ENCODE data around the gene DAAM2. TPM values are rescaled to one million over a fixed set of nuclear protein-coding genes. Genes with fewer than 3 reads are reported as not detected.

Gene DAAM2
- total and polyA plus RNA-seq, 12 donors = 6.0 to 25.9 (median 12.2) TPM

GRCh38 chr6:39923394-39923793, 131.2 kb downstream of the DAAM2 start:
- TF ChIP-seq CTCF (IDR thresholded peaks at IDR 0.05) = no peak
- ATAC-seq = peak in 7 of 8 donors; percentile 19 to 90 (median 86)
- DNase-seq = peak; percentile 65 to 73
- Histone ChIP-seq H3K27me3 (no peaks in the 10 kb centered on the region), H3K4me1 (peaks cover 0 to 35% (median 24%) of the 10 kb centered on the region in 9 donors), H3K36me3 (peaks cover 0 to 78% (median 9%) of the 10 kb centered on the region in 9 donors), H3K9me3 (no peaks in the 10 kb centered on the region), H3K4me3 (no peak overlapping the region), H3K27ac (peak overlapping the region in 2 of 10 donors; percentile 21 to 24)
- intact Hi-C loops (cut with DNase I) = no loop called here
- 52 to 84% methylated on average over 5 of the region's 5 CpGs for WGBS, 2 donors

GRCh38 chr6:39923861-39924260, 131.7 kb downstream of the DAAM2 start:
- peaks cover 0 to 39% (median 25%) of the 10 kb centered on the region in 9 donors for H3K4me1 ChIP-seq
- 73 to 75% methylated on average over 6 of the region's 6 CpGs for WGBS, 2 donors
- H3K27me3 ChIP-seq = no peaks in the 10 kb centered on the region
- H3K27ac ChIP-seq = peak overlapping the region in 2 of 10 donors; percentile 21 to 24
- H3K4me3 ChIP-seq = no peak overlapping the region
- H3K9me3 ChIP-seq = no peaks in the 10 kb centered on the region
- peaks cover 0 to 73% (median 9%) of the 10 kb centered on the region in 9 donors for H3K36me3 ChIP-seq
- intact Hi-C loops (cut with DNase I) = no loop called here
- DNase-seq (no peak), ATAC-seq (no peak)
- no peak for TF ChIP-seq CTCF (IDR thresholded peaks at IDR 0.05)

- no peak for TF ChIP-seq CTCF (IDR thresholded peaks at IDR 0.05)
- Histone ChIP-seq H3K27me3 (no peaks in the 10 kb centered on the region), H3K4me3 (no peak overlapping the region), H3K9me3 (no peaks in the 10 kb centered on the region), H3K27ac (no peak overlapping the region), H3K4me1 (peaks cover 0 to 43% (median 29%) of the 10 kb centered on the region in 9 donors), H3K36me3 (peaks cover 0 to 73% (median 9%) of the 10 kb centered on the region in 9 donors)
- no peak for DNase-seq
- peak in 2 of 8 donors; percentile 9 to 24 for ATAC-seq
- 72 to 88% methylated on average over 6 of the region's 6 CpGs for WGBS, 2 donors
- intact Hi-C loops (cut with DNase I) = no loop called here
These were observed 132.1 kb downstream of the DAAM2 start for GRCh38 chr6:39924283-39924682.

GRCh38 chr6:39925191-39925930, 133.2 kb downstream of the DAAM2 start:
- Histone ChIP-seq H3K27me3 (no peaks in the 10 kb centered on the region), H3K4me3 (no peak overlapping the region), H3K4me1 (peaks cover 3 to 49% (median 35%) of the 10 kb centered on the region in 9 donors), H3K27ac (no peak overlapping the region), H3K36me3 (peaks cover 0 to 63% (median 9%) of the 10 kb centered on the region in 9 donors), H3K9me3 (no peaks in the 10 kb centered on the region)
- intact Hi-C loops (cut with DNase I) = no loop called here
- no peak for ATAC-seq
- no peak for TF ChIP-seq CTCF (IDR thresholded peaks at IDR 0.05)
- 94 to 96% methylated on average over 22 of the region's 22 CpGs for WGBS, 2 donors
- no peak for DNase-seq
